ENCODE results near the gene PRR14. TPM values are rescaled to one million over a fixed set of nuclear protein-coding genes. Genes with fewer than 3 reads are reported as not detected.
A peak's percentile ranks its signal among the peaks of the same experiment; 100 is the strongest.

Gene PRR14
- total and polyA plus RNA-seq, 10 of the 15 experiments (the other 5 are each of a cell fraction or from before 2014, with no cell fraction given), result 2.5 to 66.8 (median 19.2) TPM

GRCh38 chr16:30660424-30661261 lies 9.9 kb downstream of the PRR14 start:
- DNase-seq (ENCODE audit: low read depth, low spot score) (no peak), FAIRE-seq (no peak), ATAC-seq (peak; percentile 23)
- H3K4me3 ChIP-seq, result peak overlapping the region; percentile 89
- peak overlapping the region; percentile 98 for H3K27ac ChIP-seq (ENCODE audit: control insufficient read depth, insufficient read depth)
- WGBS (ENCODE audit: insufficient coverage, insufficient replicate concordance, low lambda C conversion rate, missing lambda C conversion rate), result 3% methylated on average over 19 of the region's 21 CpGs
- peak overlapping the region; percentile 90 for H3K9ac ChIP-seq (ENCODE audit: control insufficient read depth, insufficient read depth, low read length)
- H4K20me1 ChIP-seq (ENCODE audit: control insufficient read depth, insufficient read depth), result 0 out of 2 replicates have a peak, but pooled peaks cover 4% of the 10 kb centered on the region
- ChIA-PET CTCF (interaction anchor here (0.9 to 4.8 kb wide), 12 partner anchors 10 to 281 kb away, joined by 3 to 61 read pairs (median 4); partner anchors contain the start of gene PRR14), RAD21 (ENCODE audit: unreplicated experiment) (interaction anchor here (0.8 to 4.4 kb wide), 5 partner anchors 10 to 231 kb away, joined by 3 to 64 read pairs (median 4); partner anchors contain the start of genes DCTPP1 and PRR14), SMC1A (ENCODE audit: uncharacterized antibody, unreplicated experiment) (interaction anchor here (1.0 to 4.6 kb wide), 7 partner anchors 10 to 280 kb away, joined by 3 to 80 read pairs (median 5); partner anchors contain the start of gene PRR14), POLR2A (interaction anchor here (0.5 to 4.8 kb wide), 9 partner anchors 11 to 277 kb away, joined by 3 to 36 read pairs (median 3); partner anchors contain the start of genes DCTPP1, PRR14 and ZNF689)
- H3K27me3 ChIP-seq (replicated peaks in 1 of 2; ENCODE audit: control insufficient read depth in 2 of 2, insufficient read depth in 2 of 2, low read length in 1 of 2), result no peaks in the 10 kb centered on the region
- peak overlapping the region; percentile 98 for H3K4me2 ChIP-seq (ENCODE audit: control insufficient read depth, insufficient read depth)
- peaks cover 22% of the 10 kb centered on the region for H3K4me1 ChIP-seq (ENCODE audit: control insufficient read depth, insufficient read depth, low read length)
- peaks cover 48% of the 10 kb centered on the region for H3K79me2 ChIP-seq (ENCODE audit: control insufficient read depth, insufficient read depth, low read length)
- no peak overlapping the region; the same call in 1 of the 2 replicates for H2AFZ ChIP-seq (ENCODE audit: control insufficient read depth, low read depth, low read length)
- peaks cover 20 to 28% of the 10 kb centered on the region in 2 experiments for H3K36me3 ChIP-seq (ENCODE audit: control insufficient read depth in 2 of 2, insufficient read depth in 2 of 2, low read length in 1 of 2)
- no peaks in the 10 kb centered on the region; the same call in 2 of the 3 replicates for H3K9me3 ChIP-seq (replicated peaks; ENCODE audit: control insufficient read depth, insufficient read depth, low read length)
- TSS peak; percentile 91 for BruUV-seq (replicated peaks)
- intact Hi-C loops (cut with micrococcal nuclease; ENCODE audit: unreplicated experiment), result no loop called here
- in situ Hi-C loops (cut with MboI), result loop anchor here (5.0 to 25.0 kb wide), 2 partner anchors 37 to 1227 kb away; partner anchors contain the start of gene SRCAP
- peak in 1 of 2 experiments; percentile 39; a peak in 1 of 4 replicates for TF ChIP-seq ETV6 (conservative IDR thresholded peaks at IDR 0.05 in 1 of 2, IDR thresholded peaks at IDR 0.05 in 1 of 2; ENCODE audit: borderline replicate concordance in 1 of 2, low read depth in 1 of 2)
- peak; percentile 39; the same call in 1 of the 2 replicates for TF ChIP-seq POLR2AphosphoS5 (IDR thresholded peaks at IDR 0.05; ENCODE audit: low read length)
- TF ChIP-seq IKZF1 (conservative IDR thresholded peaks at IDR 0.05), result peak; percentile 43
- TF ChIP-seq NRF1 (conservative IDR thresholded peaks at IDR 0.05; ENCODE audit: low read depth, low read length), result no peak
- peak; percentile 64 for TF ChIP-seq BCL3 (IDR thresholded peaks at IDR 0.05; ENCODE audit: borderline replicate concordance, insufficient read depth, low read depth, low read length, poor library complexity, severe bottlenecking)
- TF ChIP-seq ZBTB4 (CRISPR knock-in tag; IDR thresholded peaks at IDR 0.05), result no peak
- TF ChIP-seq SPI1 (IDR thresholded peaks at IDR 0.05; ENCODE audit: borderline replicate concordance, insufficient read depth, low read depth, low read length), result peak; percentile 33; the same call in 1 of the 2 replicates
- no peak for TF ChIP-seq CUX1 (IDR thresholded peaks at IDR 0.05; ENCODE audit: insufficient replicate concordance, low read depth, low read length)
- TF ChIP-seq SIN3A (IDR thresholded peaks at IDR 0.05; ENCODE audit: low read depth, low read length), result 0 out of 2 replicates have a peak, but pooled peaks have one; percentile 23
- TF ChIP-seq ZNF274 (IDR thresholded peaks at IDR 0.05; ENCODE audit: insufficient read depth, insufficient read length), result no peak
